IPS-18a (cell line): ENCODE results near the gene CLCN7.

Experiments used
- H3K27ac ChIP-seq: one replicate; pipeline ENCODE4 v1.5.1; 2013; ENCODE audit warnings: low read length
- H3K27me3 ChIP-seq: one replicate; pipeline ENCODE4 v1.6.1; 2013; ENCODE audit warnings: mild to moderate bottlenecking, low read length; ENCODE audit not compliant: control insufficient read depth, insufficient read depth
- H3K36me3 ChIP-seq: one replicate; pipeline ENCODE4 v1.6.1; 2013; ENCODE audit warnings: low read depth, low read length; ENCODE audit not compliant: control insufficient read depth
- H3K4me1 ChIP-seq: one replicate; pipeline ENCODE4 v1.6.1; 2013; ENCODE audit warnings: low read depth, low read length; ENCODE audit not compliant: control insufficient read depth
- H3K4me3 ChIP-seq: one replicate; pipeline ENCODE4 v1.5.1; 2013; ENCODE audit warnings: low read length
- H3K9ac ChIP-seq: one replicate; pipeline ENCODE4 v1.6.1; 2013; ENCODE audit warnings: mild to moderate bottlenecking, low read length, moderate library complexity
- H3K9me3 ChIP-seq: one replicate; pipeline ENCODE4 v1.6.1; 2013; ENCODE audit warnings: low read depth, low read length; ENCODE audit not compliant: control insufficient read depth

CLCN7 gene

DNA sequence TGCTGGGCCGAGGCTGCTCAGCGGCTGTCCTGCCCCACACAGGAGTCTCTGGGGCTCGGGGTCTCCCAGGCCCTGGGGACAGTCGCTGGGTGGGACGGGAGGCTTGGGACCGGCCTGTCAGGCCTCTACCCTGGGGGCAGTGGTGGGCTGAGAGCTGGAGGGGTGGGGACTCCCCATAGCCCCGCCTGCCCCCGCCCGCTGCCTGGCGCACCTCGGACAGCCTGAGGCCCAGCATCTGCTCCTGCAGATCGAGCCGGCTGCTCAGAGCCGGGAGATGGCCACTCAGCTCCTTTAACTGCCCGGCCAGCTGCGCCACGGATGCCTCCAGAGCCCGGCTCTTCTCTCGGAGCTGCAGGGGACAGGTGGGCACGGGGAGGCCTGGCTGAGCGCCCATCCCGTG is 37.2 kb downstream of the CLCN7 start:
- no peak overlapping the region for H3K4me3 ChIP-seq
- no peak overlapping the region for H3K27ac ChIP-seq
- no peaks in the 10 kb centered on the region for H3K27me3 ChIP-seq
- H3K36me3 ChIP-seq = no peaks in the 10 kb centered on the region
- no peaks in the 10 kb centered on the region for H3K4me1 ChIP-seq
- no peak overlapping the region for H3K9ac ChIP-seq
- H3K9me3 ChIP-seq = no peaks in the 10 kb centered on the region

DNA sequence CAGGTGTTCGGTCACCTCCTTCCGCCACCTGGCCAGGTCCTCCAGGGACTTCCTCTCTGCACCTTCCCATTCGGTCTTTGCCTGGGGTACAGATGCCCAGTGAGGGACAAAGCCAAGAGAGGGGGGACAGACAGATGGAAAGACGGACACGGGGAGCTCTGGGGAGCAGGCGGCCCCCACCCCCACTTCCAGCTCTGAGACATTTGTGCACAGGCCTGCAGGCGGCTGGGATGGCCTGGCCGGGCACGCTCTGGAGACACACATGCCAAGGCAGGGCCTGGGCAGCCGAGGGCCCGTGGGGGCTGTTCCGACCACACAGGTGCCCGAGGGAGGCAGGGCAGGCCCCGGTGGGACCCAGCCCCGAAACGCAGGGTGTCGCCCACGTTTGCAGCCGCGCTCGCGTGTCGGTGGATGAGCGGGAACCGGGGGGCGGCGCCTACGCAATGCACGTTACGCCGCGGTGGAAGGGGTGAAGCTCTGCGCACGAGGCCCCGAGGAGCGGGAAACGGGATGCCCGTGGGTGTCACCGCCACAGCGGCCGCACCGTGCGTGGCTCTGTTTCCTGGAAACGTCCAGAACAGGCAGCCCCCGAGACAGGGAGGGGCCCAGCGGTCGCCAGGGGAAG is 38.0 kb downstream of the CLCN7 start:
- H3K27ac ChIP-seq = no peak overlapping the region
- H3K36me3 ChIP-seq = no peaks in the 10 kb centered on the region
- H3K9me3 ChIP-seq = no peaks in the 10 kb centered on the region
- no peak overlapping the region for H3K9ac ChIP-seq
- no peak overlapping the region for H3K4me3 ChIP-seq
- H3K4me1 ChIP-seq = no peaks in the 10 kb centered on the region
- H3K27me3 ChIP-seq = no peaks in the 10 kb centered on the region

DNA sequence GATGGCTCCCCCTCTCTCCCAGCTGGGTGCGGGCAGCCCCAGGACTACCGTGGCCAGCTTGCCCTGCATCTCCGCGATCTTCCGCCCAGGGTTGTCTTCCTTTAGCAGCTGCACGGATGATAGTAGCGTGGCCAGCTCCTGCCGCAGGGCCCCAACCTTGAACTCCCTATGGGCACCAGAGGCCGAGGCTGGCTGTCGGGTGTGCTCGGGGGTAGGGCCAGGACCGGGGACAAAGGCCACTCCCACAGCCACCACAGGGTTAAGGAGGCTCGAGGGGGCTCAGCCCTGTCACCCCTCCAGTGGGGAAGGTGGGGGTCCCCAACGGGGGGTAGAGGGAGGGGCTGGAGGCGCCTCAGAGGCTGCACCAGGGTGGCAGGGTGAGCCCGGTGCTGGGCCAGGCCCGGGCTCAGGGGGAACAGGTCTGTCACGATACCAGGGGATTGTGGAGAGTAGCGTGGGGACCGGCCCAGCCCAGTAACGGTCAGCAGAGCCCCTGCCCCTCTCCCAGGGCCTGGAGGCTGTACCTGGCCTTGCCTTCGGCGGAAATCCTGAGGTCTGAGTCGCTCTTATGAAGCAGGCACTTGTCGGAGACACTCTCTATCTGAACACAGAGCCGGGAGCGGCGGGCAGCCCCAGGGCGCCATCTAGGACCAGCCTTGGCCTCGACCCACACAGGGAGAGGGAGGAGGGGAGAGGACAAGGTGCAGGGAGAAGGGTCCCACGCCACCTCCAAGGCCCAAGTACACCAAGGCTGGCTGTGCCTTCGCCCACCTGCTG is 38.7 kb downstream of the CLCN7 start:
- no peak overlapping the region for H3K27ac ChIP-seq
- no peaks in the 10 kb centered on the region for H3K36me3 ChIP-seq
- H3K27me3 ChIP-seq = no peaks in the 10 kb centered on the region
- H3K9ac ChIP-seq = no peak overlapping the region
- H3K4me3 ChIP-seq = no peak overlapping the region
- no peaks in the 10 kb centered on the region for H3K9me3 ChIP-seq
- H3K4me1 ChIP-seq = no peaks in the 10 kb centered on the region

DNA sequence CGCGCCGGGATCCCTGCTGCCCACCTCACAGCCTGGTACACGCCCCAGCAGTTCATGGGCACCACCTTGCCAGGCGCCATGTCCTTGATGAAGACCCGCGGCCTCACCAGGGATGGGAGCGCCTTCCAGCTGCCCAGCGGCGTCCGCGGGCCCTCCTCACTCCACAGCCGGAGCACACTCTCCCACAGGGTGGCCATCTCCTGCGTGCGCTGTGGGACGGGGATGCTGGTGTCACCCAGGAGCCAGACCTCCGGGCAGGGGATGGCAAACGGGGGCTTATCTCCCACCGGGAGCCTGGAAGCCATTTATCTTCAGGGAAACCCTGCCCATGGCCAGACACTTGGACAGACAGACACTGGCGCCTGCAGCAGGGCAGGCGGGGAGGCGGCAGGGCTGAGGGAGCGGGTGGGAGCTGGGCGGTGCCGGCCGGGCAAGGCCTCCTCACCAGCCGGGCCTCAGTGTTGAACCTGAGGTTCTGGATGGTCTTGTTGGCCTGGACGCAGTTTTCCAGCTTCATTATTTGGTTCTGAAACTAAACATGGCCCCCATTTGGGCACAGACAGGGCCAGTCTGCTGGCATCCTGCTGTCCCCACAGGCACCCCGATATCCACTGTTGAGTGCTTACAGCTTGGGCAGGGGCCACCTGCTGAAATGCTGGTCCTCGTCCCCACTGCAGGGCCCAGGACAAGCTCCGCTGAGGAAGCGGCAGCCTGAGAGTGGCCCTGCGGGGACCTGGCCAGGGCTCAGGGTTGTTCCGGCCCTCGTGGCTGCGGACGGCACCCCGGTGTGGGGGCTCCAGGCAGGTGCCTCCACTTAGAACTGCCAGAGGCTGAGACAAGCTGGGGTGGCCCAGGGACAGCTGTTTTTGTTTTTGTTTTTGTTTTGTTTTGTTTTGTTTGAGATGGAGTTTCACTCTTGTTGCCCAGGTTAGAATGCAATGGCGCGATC is 39.9 kb downstream of the CLCN7 start:
- no peak overlapping the region for H3K9ac ChIP-seq
- no peaks in the 10 kb centered on the region for H3K36me3 ChIP-seq
- H3K27me3 ChIP-seq = no peaks in the 10 kb centered on the region
- H3K9me3 ChIP-seq = no peaks in the 10 kb centered on the region
- no peaks in the 10 kb centered on the region for H3K4me1 ChIP-seq
- no peak overlapping the region for H3K4me3 ChIP-seq
- H3K27ac ChIP-seq = no peak overlapping the region

DNA sequence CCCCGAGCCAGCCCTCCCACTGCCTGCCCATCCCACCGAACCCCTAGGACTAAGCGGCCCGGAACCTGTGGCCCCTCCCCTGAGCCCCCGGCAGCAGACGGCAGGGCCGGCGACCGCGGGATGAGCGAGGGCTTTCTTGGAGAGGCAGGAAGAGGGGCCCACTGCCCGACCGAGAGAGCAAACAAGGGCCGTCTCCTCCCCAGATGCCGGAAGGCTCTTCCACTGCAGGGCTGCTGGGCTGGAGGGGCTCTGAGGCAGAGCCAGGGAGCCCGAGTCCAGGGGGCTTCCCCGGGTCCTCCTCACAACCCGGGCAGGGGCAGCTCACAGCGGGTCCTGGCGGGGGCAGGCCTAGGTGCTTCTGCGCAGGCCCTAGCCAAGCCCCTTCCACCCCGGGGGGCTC is 41.1 kb downstream of the CLCN7 start:
- Histone ChIP-seq H3K27ac (no peak overlapping the region), H3K27me3 (no peaks in the 10 kb centered on the region), H3K4me3 (no peak overlapping the region), H3K9ac (no peak overlapping the region), H3K4me1 (no peaks in the 10 kb centered on the region), H3K9me3 (no peaks in the 10 kb centered on the region), H3K36me3 (no peaks in the 10 kb centered on the region)

DNA sequence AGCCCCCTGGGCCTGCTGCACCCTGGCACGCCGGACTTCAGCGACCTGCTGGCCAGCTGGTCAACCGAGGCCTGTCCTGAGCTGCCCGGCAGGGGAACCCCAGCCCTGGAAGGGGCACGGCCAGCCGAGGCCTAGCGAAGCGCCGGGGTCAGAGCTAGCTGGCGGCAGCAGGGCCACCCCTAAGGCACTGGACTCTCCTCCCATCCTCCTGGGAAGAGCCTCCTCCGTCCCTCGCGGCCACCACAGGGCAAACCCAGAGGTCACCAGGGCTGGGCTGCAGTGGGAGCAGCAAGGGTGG is 41.6 kb downstream of the CLCN7 start:
- Histone ChIP-seq H3K4me1 (no peaks in the 10 kb centered on the region), H3K9me3 (no peaks in the 10 kb centered on the region), H3K9ac (no peak overlapping the region), H3K36me3 (no peaks in the 10 kb centered on the region), H3K4me3 (no peak overlapping the region), H3K27me3 (no peaks in the 10 kb centered on the region), H3K27ac (no peak overlapping the region)

DNA sequence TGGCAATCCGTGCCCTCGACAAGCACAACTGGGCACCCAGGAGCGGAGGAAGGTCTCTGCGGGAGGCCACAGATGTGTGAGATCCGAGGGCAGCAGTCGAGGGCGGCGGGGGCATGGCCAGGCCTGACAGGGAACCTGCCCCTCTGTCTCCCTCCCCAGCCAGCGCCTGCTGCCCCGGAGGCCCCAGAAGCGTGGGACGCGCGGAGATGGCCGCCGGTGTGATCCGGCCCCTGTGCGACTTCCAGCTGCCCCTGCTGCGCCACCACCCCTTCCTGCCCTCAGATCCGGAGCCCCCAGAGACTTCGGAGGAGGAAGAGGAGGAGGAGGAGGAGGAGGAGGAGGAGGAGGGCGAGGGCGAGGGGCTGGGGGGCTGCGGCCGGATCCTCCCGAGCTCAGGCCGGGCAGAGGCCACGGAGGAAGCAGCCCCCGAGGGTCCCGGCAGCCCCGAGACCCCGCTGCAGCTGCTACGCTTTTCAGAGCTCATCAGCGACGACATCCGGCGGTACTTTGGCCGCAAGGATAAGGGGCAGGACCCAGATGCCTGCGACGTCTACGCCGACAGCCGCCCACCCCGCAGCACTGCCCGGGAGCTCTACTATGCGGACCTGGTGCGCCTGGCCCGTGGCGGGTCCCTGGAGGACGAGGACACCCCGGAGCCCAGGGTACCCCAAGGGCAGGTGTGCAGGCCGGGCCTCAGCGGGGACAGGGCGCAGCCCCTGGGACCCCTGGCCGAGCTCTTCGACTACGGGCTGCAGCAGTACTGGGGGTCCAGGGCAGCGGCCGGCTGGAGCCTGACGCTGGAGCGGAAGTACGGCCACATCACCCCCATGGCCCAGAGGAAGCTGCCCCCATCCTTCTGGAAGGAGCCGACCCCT is 42.2 kb downstream of the CLCN7 start:
- H3K9me3 ChIP-seq = no peaks in the 10 kb centered on the region
- no peak overlapping the region for H3K9ac ChIP-seq
- H3K4me1 ChIP-seq = no peaks in the 10 kb centered on the region
- no peaks in the 10 kb centered on the region for H3K36me3 ChIP-seq
- no peak overlapping the region for H3K4me3 ChIP-seq
- H3K27me3 ChIP-seq = no peaks in the 10 kb centered on the region
- H3K27ac ChIP-seq = no peak overlapping the region

DNA sequence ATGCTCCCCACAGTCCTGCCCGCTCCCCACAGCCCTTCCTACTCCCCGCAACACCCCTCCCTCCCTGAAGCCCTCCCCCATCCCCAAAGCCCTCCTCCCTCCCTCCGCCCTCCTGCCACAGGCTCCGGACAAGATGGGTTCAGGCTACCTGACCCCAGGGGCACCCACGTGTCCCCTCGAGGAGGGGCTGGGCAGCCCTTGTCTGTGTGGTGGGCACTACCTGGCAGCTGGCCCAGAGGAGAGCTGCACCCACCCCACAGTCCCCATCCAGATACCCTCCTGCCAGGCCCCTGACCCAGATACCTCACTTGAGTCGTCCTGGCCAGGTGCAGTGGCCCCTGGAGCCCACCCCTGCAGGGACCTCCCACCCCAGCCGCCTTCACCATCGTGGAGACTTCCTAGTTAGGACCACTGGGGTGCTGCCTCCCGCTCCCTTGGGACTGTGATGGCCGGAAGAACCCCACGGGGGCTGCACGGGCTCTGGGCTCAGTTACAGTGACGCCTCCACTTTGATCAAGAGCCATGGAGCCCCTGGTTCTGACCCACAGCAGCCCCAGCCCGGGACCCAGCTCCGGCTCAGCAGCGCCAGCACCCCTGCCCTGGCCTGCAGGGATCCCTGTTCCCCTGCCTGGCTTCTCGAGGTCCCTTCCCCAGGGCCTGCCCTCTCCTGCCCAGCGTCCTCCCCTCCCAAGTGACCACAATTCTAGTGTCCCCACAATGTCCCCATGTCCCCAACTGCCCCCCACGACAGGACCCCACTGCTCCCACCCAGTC is 43.1 kb downstream of the CLCN7 start:
- Histone ChIP-seq H3K27ac (no peak overlapping the region), H3K36me3 (no peaks in the 10 kb centered on the region), H3K9ac (no peak overlapping the region), H3K27me3 (no peaks in the 10 kb centered on the region), H3K4me3 (no peak overlapping the region), H3K4me1 (no peaks in the 10 kb centered on the region), H3K9me3 (no peaks in the 10 kb centered on the region)

DNA sequence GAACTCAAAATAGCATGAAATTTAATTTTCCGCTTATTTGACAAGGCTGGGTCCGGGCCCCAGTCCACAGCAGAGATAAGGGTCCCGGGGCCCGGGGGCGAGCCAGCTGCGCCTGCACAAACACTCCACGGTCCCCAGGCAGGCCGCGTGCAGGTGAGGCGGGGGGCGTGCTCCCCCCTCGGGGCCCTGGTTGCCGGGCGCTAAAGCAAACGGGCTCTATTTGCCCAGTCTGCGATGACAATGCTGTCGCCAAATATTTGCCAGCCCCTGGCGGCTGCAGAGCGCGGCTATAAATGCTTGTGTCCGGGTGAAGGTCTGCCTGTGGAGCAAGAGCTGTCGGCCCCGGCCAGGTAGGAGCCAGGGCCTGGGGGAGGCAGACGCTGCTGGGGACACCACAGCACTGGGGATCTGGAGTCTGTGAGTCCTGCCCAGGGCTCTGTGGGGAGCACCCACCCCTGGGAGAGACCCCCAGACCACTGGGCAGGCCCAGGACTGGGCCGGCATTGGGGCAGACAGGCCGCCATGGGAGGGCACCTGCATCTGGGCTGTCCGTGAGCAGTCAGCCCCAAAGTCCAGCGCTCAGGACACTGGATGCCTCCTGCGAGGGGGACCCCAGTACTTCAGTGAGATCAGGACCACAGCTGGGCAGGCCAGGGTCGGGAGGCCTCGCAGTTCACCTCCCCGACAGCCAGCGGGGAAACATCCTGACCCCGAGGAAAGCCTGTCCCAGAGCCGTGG is 43.9 kb downstream of the CLCN7 start, which contains the start of gene PERCC1:
TSS of gene PERCC1 (plus strand) at position 320 of the 738 bp plus-strand sequence. CDS start 1,516 bp downstream, outside the sequence.
- Histone ChIP-seq H3K9ac (no peak within 1 kb of the TSS), H3K4me1 (no peaks in the 10 kb centered on the region), H3K9me3 (no peaks in the 10 kb centered on the region), H3K27ac (no peak within 1 kb of the TSS), H3K4me3 (no peak within 1 kb of the TSS), H3K36me3 (no peaks in the 10 kb centered on the region), H3K27me3 (no peaks in the 10 kb centered on the region)

DNA sequence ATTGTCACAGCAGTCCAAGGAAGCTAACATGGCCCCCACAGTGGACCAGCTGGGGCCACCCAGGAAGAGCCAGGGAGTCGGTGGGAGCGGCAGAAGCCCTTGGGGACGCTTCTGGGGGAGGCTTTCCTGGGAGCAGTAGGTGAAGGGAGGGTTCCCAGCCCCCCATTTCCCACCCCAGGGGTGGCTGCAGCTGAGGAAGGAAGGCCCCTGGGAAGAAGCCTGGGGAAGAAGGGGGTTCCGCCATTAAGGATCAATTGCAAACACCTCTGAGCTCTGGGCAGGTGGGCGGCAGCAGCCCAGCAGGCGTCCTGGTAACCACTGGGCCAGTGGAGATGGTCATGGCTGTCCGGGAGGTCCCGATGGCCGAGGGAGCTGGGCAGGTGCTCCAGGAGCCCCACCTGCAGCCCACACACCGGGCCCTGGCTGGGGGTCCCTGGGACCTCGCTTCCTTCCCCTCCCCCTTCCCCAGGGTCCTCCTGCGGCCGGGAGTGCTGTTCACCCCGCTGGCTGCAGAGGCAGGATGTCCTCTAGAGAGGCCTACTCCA is 44.5 kb downstream of the CLCN7 start:
- no peaks in the 10 kb centered on the region for H3K4me1 ChIP-seq
- no peaks in the 10 kb centered on the region for H3K36me3 ChIP-seq
- no peaks in the 10 kb centered on the region for H3K27me3 ChIP-seq
- H3K9me3 ChIP-seq = no peaks in the 10 kb centered on the region
- H3K9ac ChIP-seq = no peak overlapping the region
- no peak overlapping the region for H3K27ac ChIP-seq
- no peak overlapping the region for H3K4me3 ChIP-seq
